ENCODE results near the gene FRAT1.
A peak's percentile ranks its signal among the peaks of the same experiment; 100 is the strongest.
"Not testable (repeated sequence)": the region's sequence is repeated elsewhere in the genome, so short reads cannot be mapped to it uniquely, and the experiment has no call there.

The FRAT1 gene, protein sequence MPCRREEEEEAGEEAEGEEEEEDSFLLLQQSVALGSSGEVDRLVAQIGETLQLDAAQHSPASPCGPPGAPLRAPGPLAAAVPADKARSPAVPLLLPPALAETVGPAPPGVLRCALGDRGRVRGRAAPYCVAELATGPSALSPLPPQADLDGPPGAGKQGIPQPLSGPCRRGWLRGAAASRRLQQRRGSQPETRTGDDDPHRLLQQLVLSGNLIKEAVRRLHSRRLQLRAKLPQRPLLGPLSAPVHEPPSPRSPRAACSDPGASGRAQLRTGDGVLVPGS

DNA sequence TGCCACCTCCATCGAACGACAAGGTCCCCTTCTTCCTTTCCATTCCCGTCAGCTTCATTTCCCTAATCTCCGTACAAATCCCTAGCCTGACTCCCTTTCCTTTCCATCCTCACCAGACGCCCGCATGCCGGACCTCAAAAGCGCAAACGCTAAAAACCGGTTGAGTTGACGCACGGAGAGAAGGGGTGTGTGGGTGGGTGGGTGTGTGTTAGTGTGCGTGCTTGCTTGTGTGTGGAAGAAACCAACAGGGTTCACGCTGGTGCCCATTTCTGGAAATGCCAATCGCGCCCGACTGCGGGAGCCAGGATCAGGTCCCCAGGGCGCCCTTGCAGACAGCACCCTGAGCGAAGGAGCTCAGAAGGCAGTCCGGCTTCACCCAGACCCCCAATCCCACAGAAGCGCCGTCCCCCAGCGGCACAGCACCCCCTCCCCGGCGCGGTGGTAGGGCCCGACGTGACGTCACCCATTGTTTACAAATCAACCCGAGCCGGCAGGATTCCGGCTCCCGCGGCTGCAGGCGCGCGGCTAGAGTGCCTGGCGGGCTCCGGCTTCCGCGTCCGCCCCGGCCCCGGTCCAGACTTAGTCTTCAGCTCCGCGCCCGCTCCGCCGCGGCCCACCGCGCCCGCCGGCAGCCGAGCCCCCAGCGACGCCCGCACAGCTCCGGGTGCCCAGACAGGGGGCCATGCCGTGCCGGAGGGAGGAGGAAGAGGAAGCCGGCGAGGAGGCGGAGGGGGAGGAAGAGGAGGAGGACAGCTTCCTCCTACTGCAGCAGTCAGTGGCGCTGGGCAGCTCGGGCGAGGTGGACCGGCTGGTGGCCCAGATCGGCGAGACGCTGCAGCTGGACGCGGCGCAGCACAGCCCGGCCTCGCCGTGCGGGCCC lies at the start of gene FRAT1:
Gene FRAT1 (plus strand): TSS at position 500 of the 880 bp plus-strand sequence. CDS start 183 bp downstream, at position 683.
- DNase-seq (ENCODE audit: extremely low spot score, insufficient read length, low read depth) (peak; percentile 64), FAIRE-seq (peak; percentile 95)

DNA sequence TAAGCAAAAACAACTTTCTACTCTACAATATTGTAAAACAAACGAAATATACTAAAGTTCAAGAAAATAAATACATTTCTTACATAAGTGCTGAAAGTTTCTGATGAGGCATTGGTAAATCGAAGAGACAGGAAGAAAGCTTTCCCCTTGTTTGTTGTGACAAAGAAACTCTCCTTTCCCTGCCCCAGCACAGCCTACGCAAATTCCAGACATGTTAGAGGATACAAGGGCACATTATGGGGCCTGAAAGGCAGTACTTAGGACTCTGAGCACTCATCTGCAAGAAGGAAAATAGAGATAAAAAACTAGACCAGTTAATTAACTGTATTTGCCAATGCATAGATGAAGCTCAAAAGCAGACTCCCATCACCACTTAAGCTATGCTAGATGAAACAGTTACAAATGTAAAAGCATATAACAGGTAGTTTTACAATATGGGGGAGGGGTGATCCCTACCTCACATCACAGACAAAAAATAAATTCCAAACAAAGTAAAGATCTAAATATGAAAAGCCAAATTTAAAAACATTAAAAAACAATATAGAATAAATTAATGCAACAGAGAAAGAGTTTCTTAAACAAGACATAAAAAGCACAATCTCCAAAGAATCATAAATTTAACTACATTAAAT lies 48.4 kb upstream of the FRAT1 start:
- FAIRE-seq = no peak
- no peak for DNase-seq (ENCODE audit: extremely low spot score, insufficient read length, low read depth)

DNA sequence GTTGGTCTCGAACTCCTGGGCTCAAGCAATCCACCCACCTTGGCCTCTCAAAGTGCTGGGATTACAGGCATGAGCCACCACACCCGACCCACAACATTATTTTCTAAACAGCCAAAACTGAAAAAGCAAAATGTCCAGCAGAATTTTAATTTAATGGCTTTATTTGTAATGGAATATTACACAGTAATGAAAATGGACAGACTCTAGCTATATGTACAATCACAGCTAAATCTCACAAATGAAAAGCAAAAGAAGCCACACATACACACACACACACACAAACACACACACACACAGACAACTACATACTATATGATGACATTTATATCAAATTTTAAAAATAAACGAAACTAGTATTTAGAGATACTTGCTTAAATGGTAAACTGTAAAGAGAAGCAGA lies 45.4 kb upstream of the FRAT1 start:
- DNase-seq (ENCODE audit: extremely low spot score, insufficient read length, low read depth) (no peak), FAIRE-seq (no peak)

GRCh38 chr10:97274828-97275227 lies 44.2 kb upstream of the FRAT1 start:
- FAIRE-seq (no peak), DNase-seq (ENCODE audit: extremely low spot score, insufficient read length, low read depth) (no peak)

DNA sequence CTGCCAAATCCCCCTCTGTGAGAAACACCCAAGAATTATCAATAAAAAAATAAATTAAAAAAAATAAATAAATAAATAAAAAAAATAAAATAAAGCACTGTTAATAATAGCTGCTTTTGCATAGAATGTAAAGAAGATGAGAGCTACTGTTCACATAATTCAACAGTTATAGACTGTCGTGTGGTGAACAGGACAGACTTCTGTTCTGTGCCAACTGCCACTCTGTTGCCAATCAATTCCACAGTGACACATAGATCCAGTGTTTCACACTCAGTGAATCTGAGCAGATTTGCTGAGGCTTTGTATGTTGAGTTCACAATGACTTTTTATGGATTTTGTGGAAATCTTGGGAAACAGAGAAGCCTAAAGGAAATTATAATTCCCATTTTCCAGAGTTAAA lies 41.5 kb upstream of the FRAT1 start:
- FAIRE-seq (no peak), DNase-seq (ENCODE audit: extremely low spot score, insufficient read length, low read depth) (no peak)

- no peak for DNase-seq (ENCODE audit: extremely low spot score, insufficient read length, low read depth)
- peak; percentile 47 for FAIRE-seq
These were observed 40.5 kb upstream of the FRAT1 start for GRCh38 chr10:97278491-97278989.

DNA sequence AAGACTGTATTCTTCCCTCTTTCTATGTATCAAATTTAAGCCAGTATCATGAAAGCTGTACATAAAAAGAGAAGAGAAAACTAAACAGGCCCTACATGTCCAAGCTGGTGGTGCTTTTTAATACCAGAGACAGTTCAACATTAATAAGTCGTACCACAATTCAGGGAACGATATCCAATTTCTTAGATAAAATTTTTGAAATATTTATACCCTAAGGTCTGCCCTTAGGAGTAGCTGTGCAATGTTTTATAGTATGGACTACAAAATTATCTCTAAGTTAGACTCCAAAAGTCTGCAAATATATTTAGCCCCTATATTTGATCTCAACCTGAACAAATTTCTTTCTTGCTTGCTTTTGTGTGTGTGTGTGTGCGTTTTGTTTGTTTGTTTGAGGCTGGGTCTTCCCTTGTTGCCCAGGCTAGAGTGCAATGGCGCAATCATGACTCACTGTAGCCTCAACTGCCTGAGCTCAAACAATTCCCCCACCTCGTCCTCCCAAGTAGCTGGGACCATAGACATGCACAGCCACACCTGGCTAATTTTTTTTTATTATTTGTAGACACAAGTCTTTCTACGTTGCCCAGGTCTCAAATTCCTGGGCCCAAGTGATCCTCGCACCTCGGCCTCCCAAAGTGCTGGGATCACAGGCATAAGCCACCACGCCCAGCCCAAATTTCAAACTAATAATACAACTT lies 39.8 kb upstream of the FRAT1 start:
- DNase-seq (ENCODE audit: extremely low spot score, insufficient read length, low read depth) = no peak
- FAIRE-seq = no peak

GRCh38 chr10:97280783-97281182 lies 38.3 kb upstream of the FRAT1 start:
- FAIRE-seq = no peak

GRCh38 chr10:97290076-97290475 lies 29.0 kb upstream of the FRAT1 start:
- not testable (repeated sequence) for DNase-seq (ENCODE audit: extremely low spot score, insufficient read length, low read depth); FAIRE-seq

More at GRCh38 chr10:97280783-97281182, 38.3 kb upstream of the FRAT1 start:
- DNase-seq (ENCODE audit: extremely low spot score, insufficient read length, low read depth) = no peak

DNA sequence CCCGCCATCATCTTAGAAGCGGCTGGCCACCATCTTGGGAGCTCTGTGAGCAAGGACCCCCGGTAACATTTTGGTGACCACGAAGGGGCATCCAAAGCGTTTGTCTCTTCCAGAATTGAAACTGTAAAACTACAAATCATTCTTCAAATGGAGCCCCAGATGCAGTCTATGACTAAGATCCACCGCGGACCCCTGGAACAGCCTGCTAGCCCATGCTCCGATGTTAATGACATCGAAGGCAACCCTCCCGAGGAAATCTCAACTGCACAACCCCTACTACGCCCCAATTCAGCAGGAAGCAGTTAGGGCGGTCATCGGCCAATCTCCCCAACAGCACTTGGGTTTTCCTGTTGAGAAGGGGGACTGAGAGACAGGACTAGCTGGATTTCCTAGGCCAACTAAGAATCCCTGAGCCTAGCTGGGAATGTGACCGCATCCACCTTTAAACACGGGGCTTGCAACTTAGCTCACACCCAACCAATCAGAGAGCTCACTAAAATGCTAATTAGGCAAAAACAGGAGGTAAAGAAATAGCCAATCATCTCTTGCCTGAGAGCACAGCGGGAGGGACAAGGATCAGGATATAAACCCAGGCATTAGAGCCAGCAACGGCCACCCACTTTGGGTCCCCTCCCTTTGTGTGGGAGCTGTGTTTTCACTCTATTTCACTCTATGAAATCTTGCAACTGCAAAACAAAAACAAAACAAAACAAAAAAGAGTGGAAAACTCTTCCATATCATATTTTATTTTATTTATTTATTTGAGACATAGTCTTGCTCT lies 28.3 kb upstream of the FRAT1 start:
- FAIRE-seq = not testable (repeated sequence)

GRCh38 chr10:97291357-97292096 lies 27.5 kb upstream of the FRAT1 start:
- no peak for DNase-seq (ENCODE audit: extremely low spot score, insufficient read length, low read depth)
- FAIRE-seq = no peak

More for the DNA sequence above, 28.3 kb upstream of the FRAT1 start:
- not testable (repeated sequence) for DNase-seq (ENCODE audit: extremely low spot score, insufficient read length, low read depth)

- peak; percentile 99 for FAIRE-seq
- peak; percentile 87 for DNase-seq (ENCODE audit: extremely low spot score, insufficient read length, low read depth)
These were observed 26.8 kb upstream of the FRAT1 start, which contains the start of gene ARHGAP19 for GRCh38 chr10:97292097-97292861. Gene ARHGAP19 (minus strand): TSS chr10:97292637. CDS start chr10:97292627, 10 bp downstream.

DNA sequence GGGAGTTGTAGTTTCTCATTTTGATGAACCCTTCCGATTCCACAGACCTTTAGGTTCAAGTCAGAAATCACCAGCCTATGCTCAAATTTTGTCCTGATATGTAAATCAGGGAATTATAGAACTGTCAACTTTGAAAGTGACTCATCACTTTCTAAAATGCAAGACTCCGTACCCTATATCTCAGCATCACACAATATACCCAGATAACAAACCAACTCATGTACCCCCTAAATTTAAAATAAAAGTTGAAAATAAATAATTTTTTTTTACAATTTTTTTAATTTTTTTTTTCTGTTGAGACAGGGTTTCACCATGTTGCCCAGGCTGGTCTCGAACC lies 26.2 kb upstream of the FRAT1 start:
- FAIRE-seq (no peak), DNase-seq (ENCODE audit: extremely low spot score, insufficient read length, low read depth) (no peak)

- DNase-seq (ENCODE audit: extremely low spot score, insufficient read length, low read depth) (no peak), FAIRE-seq (no peak)
These were observed 21.4 kb upstream of the FRAT1 start for GRCh38 chr10:97297556-97298222.

DNA sequence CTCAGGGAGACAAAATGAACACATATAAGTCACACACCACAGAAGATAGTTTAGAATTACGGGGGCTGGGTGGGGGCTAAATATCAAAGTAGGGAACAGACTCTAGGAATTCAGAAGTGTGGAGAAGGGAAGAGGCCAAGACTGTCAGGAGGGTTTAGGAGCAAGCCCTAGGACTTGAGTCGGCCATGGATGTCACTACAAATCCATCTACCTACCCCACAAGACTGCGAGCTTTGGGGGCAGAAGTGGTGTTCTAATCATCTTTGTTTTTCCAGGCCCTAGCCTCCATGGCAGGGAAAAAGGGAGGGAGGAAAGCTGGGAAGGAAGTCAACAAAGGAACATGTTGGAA lies 20.9 kb upstream of the FRAT1 start:
- FAIRE-seq (no peak), DNase-seq (ENCODE audit: extremely low spot score, insufficient read length, low read depth) (no peak)

DNA sequence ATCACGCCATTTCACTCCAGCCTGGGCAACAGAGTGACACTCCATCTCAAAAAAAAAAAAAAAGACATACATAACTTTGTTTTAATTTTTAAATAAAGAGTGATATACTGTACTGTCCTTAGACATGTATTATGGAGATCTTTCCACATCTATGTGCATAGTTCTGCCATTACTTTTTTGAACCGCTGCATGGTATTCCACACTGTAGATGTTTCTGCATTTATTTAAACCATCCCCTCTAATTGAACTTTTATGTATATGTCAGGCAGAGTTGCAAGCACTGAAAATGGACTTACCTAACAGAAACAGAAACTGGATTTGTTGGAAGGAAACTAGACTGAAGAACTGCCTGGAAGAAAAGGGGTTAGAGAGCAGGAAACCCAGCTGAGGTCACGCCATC lies 18.1 kb upstream of the FRAT1 start:
- FAIRE-seq (no peak), DNase-seq (ENCODE audit: extremely low spot score, insufficient read length, low read depth) (no peak)

DNA sequence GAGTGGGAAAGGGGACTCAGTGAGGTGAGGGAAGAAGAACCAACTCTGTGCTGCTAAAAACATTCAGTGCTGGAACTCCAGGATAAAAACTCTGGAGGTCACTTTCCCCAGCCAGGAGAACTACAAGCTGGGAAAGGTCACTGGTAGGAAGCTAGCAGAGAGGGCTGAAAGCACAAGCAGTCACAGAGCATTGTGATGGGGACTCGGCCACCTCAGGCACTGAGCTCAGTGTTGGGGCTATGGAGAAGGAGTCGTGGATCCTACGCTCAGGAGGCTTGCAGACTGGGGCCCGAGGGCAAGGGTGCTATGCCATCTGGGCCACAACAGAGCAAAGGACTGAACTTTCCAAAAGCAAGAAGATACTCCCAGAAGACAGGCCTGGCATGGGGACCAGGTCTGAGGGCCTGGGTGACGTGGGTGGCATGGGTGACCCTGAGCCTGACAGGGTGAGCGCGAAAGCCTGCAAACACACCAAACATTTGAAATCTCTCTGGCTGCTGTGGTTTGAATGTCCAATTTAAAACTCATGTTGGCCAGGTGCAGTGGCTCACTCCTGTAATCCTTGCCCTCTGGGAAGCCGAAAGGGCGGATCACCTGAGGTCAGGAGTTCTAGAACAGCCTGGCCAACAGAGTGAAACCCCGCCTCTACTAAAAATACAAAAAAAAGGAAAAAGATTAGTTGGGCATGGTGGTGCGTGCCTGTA lies 16.8 kb upstream of the FRAT1 start:
- FAIRE-seq (no peak), DNase-seq (ENCODE audit: extremely low spot score, insufficient read length, low read depth) (no peak)
